Pancreas (tissue), 10 donors: Measurements from ENCODE around the gene ATP2C2. TPM values are rescaled to one million over a fixed set of nuclear protein-coding genes. Genes with fewer than 3 reads are reported as not detected.

Experiments
- ATAC-seq, 4 donors: fragments of 200-7000 bp; cut with Tn5 transposase; one replicate each; pipeline versions ENCODE4 v1.8.0 to v1.9.1; 2020; ENCODE audit warnings: mild to moderate bottlenecking in 4 of 4, moderate library complexity in 4 of 4
- DNase-seq, 6 donors: peaks; one replicate each; pipeline ENCODE4 v3.0.0-alpha.2; 2020
- FAIRE-seq: peaks from 2 replicates; lab custom pipeline; 2012; peaks lifted over from hg19 to GRCh38; lab: Jason Lieb, UNC
- H3K27ac ChIP-seq, 4 donors: fragments of 200-600 bp; sonication (generic); 1 replicate in 3 of 4; 2 replicates in 1 of 4; pipeline versions ENCODE4 v1.5.0 to v1.8.0; 2020
- H3K27me3 ChIP-seq, 4 donors: fragments of 200-600 bp; one replicate each; pipeline ENCODE4 v1.8.0; 2021
- H3K36me3 ChIP-seq, 3 donors: fragments of 200-600 bp; sonication (generic) in 1 of 3; one replicate each; pipeline versions ENCODE4 v1.5.0 to v1.8.0; 2020 to 2021
- H3K4me1 ChIP-seq, 3 donors: fragments of 200-600 bp; one replicate each; pipeline ENCODE4 v1.8.0; 2021
- H3K4me3 ChIP-seq, 4 donors: fragments of 200-600 bp; sonication (generic) in 2 of 4; one replicate each; pipeline versions ENCODE4 v1.5.0 to v1.8.0; 2020 to 2021
- H3K9me3 ChIP-seq, 4 donors: fragments of 200-600 bp; one replicate each; pipeline ENCODE4 v1.8.0; 2021
- WGBS, 2 donors: extraction: QIAGEN DNeasy Blood & Tissue Kit; methylation state at CpG; one replicate each; pipeline ENCODE4 v1.1.7; 2013; 5-methylcytosine and 5-hydroxymethylcytosine counted together
- intact Hi-C, 3 donors: fragments of 100-400 bp; cut with DNase I; formaldehyde crosslinking; loops; one replicate each; pipeline versions ENCODE4 v1.11.1 to v1.14.2; 2022
- polyA plus RNA-seq, 2 donors: library from polyadenylated mRNA; stranded (reverse); fragments of 200-250 nt; gene quantifications; one replicate each; pipeline ENCODE4 v1.2.3, GENCODE V29; 2013
- total RNA-seq, 6 donors: library from RNA; stranded (reverse); fragmentation: NEBNext Ultra II Directional in 4 of 6; extraction: Animal tissue kit (Norgen Biotek cat#: 25700) in 4 of 6; gene quantifications; one replicate each; pipeline versions ENCODE4 v1.2.1 to v1.2.4, GENCODE V29; 2021 to 2023
- TF ChIP-seq, protein P1 (sequence below), 4 donors: fragments of 200-600 bp; sonication (generic) in 3 of 4; IDR thresholded peaks; one replicate each; pipeline versions ENCODE4 v1.5.0 to v1.8.0; 2021; ENCODE audit warnings: antibody characterized with exemption in 4 of 4
- donor health status: healthy with polysubstance abuse.
- donor health status: DM: no; HTN: no; CAD: no; lungs with moderate emphysema.
- donor health status: DM: no; HTN: no; CAD: no.
- donor health status: control.
- donor health status: control.
- donor health status: Bipolar disorder and iron deficiency.
- donor health status: DM: yes; HTN: yes; CAD: no.
- donor health status: DM: no; HTN: no; CAD: no.
- donor health status: DM: no; HTN: no; CAD: no.
- donor health status: DM: yes; HTN: yes; CAD: no.

Gene ATP2C2
- total and polyA plus RNA-seq, 8 donors, result 0.47 to 6.3 (median 2.2) TPM

DNA sequence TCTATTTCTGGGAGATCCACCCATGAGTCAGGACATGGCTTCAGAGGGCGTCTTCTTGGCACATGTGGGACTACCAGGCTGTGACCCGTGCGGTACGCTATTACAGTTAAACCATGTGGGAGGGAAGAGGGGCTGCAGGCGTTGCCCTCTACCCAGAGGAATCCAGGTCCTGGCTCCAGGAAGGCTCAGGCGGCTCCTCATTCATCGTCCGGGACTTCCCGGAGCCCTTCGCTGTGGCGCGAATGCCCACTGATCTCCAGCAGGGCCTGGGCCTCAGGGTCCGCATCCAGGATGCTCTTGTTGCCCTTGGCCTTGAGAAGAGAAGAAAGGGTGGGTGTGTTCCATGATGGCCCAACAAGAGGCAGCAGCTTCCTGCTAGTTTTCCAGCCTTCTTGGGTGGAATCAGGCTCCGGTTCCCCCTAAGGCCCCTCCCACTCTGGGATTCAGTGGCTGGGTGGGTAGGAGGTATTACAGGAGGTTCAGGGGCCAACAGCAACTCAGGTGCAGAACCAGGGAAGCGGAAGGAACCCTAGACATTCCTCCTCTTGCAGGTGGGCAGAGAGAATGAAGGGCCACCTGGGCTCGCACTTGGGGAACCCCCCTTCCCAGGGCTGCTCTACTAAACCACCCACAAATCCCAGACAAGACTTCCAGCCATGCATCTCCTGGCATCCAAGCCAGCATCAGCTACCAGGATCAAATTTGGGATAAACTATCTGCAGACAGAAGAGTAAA, 111.5 kb downstream of the ATP2C2 start:
- TF ChIP-seq, protein P1, sequence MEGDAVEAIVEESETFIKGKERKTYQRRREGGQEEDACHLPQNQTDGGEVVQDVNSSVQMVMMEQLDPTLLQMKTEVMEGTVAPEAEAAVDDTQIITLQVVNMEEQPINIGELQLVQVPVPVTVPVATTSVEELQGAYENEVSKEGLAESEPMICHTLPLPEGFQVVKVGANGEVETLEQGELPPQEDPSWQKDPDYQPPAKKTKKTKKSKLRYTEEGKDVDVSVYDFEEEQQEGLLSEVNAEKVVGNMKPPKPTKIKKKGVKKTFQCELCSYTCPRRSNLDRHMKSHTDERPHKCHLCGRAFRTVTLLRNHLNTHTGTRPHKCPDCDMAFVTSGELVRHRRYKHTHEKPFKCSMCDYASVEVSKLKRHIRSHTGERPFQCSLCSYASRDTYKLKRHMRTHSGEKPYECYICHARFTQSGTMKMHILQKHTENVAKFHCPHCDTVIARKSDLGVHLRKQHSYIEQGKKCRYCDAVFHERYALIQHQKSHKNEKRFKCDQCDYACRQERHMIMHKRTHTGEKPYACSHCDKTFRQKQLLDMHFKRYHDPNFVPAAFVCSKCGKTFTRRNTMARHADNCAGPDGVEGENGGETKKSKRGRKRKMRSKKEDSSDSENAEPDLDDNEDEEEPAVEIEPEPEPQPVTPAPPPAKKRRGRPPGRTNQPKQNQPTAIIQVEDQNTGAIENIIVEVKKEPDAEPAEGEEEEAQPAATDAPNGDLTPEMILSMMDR (IDR thresholded peaks at IDR 0.05), result no peak
- intact Hi-C loops, result loop anchor here in 2 of 3 donors (5.0 to 10.0 kb wide), 2 partner anchors 195 to 203 kb away; no protein-coding TSS in a partner anchor
- no peak for FAIRE-seq
- Histone ChIP-seq H3K4me3 (no peak overlapping the region), H3K36me3 (peaks cover 0 to 7% (median 0%) of the 10 kb centered on the region in 3 donors), H3K27ac (no peak overlapping the region), H3K27me3 (no peaks in the 10 kb centered on the region), H3K9me3 (no peaks in the 10 kb centered on the region), H3K4me1 (no peaks in the 10 kb centered on the region)
- no peak for ATAC-seq
- WGBS, 2 donors, result 96 to 98% methylated on average over 16 of the region's 16 CpGs
- DNase-seq, result peak in 1 of 6 donors; percentile 38

DNA sequence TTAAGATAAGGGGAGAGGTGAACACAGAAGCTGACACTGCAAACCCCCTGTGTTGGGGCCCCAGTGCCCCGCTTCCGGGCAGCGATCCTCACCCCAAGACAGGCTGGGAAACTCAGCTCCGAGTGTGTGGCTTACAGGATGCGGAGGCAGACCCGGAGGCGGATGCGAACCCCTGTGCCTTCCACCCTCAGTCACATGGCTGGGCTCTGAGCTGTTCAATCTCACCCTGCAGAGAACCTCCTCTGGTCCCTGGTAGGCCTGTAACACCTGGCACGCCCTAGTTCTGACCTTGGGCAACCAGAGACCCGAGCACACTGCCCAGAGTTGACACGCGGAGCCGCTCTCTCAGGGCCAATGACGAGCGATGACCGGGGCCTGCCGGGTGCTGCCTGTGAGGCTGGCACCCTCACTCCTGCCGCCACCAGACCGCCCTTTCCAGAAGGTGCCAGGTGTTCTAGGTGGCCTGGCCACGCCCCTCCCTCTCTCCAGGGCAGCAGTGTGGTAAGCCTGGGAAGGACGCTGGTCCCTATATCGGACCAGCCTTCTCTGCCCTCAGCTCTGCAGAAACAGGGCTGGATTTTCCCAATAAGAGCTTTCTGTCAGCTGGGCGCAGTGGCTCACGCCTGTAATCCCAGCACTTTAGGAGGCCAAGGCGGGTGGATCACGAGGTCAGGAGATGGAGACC, 112.9 kb downstream of the ATP2C2 start:
- Histone ChIP-seq H3K36me3 (peaks cover 0 to 7% (median 0%) of the 10 kb centered on the region in 3 donors), H3K4me1 (no peaks in the 10 kb centered on the region), H3K4me3 (no peak overlapping the region), H3K9me3 (no peaks in the 10 kb centered on the region), H3K27ac (no peak overlapping the region), H3K27me3 (no peaks in the 10 kb centered on the region)
- intact Hi-C loops, result loop anchor here in 2 of 3 donors (5.0 to 10.0 kb wide), 2 partner anchors 196 to 204 kb away; no protein-coding TSS in a partner anchor
- peak in 1 of 6 donors; percentile 31 for DNase-seq
- no peak for FAIRE-seq
- ATAC-seq, result no peak
- TF ChIP-seq, protein P1 (IDR thresholded peaks at IDR 0.05), result no peak
- 88 to 91% methylated on average over 26 of the region's 26 CpGs for WGBS, 2 donors

- TF ChIP-seq, protein P1 (IDR thresholded peaks at IDR 0.05), result no peak
- DNase-seq, result peak in 1 of 6 donors; percentile 48
- Histone ChIP-seq H3K27me3 (no peaks in the 10 kb centered on the region), H3K27ac (no peak overlapping the region), H3K4me3 (no peak overlapping the region), H3K4me1 (no peaks in the 10 kb centered on the region), H3K36me3 (peaks cover 0 to 7% (median 0%) of the 10 kb centered on the region in 3 donors), H3K9me3 (no peaks in the 10 kb centered on the region)
- intact Hi-C loops, result loop anchor here in 2 of 3 donors (5.0 to 10.0 kb wide), 2 partner anchors 197 to 205 kb away; no protein-coding TSS in a partner anchor
- ATAC-seq, result no peak
- FAIRE-seq, result no peak
- WGBS, 2 donors, result 88 to 91% methylated on average over 33 of the region's 33 CpGs
These were observed 113.9 kb downstream of the ATP2C2 start for GRCh38 chr16:84482001-84482891.

DNA sequence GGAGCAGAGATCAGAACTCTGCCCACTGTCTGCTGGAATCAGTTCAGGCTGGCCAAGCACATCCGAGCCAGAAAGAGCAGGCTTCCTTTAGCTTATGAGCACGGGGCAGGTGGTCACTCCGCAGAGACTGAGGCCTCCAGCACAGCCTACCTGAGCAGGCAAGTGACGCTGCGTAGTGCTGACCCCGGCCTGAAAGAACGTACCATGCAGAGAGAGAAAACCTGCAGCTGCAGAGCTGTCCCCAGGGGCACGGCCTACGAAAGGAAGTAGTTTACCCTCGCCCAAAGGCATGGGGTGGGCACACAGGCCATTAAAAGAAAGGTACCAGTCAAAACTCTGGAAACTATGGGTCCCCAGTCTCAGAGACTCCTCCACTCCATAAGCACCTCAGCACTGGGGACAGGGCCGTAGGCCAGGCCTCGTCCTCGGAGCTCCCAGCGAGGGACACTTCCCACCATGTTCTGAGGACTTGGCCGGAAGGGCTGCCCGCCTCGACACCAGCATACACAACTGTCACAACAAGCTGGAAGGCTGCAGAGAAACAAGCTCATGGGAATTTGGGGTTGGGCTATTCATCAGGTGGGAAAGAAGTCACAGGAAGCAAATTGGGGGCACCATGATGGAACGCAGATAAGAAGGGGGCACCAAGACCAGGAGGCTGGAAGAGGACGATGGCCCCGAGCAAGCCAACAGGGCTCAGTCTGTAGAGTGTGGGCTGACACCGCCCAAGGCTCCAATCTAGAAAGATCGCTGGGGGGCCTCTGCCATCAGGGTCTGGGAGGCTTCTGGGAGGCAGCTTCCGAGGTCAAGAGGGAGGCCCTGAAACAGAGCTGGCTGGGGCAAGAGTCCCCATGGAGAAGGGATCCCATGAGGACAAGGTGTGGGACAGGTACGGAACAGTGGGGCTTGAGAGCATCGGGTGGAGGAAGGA, 114.9 kb downstream of the ATP2C2 start:
- intact Hi-C loops, result loop anchor here in 2 of 3 donors (5.0 to 10.0 kb wide), 2 partner anchors 198 to 206 kb away; no protein-coding TSS in a partner anchor
- Histone ChIP-seq H3K36me3 (peaks cover 0 to 7% (median 0%) of the 10 kb centered on the region in 3 donors), H3K4me3 (no peak overlapping the region), H3K27me3 (no peaks in the 10 kb centered on the region), H3K9me3 (no peaks in the 10 kb centered on the region), H3K27ac (no peak overlapping the region), H3K4me1 (no peaks in the 10 kb centered on the region)
- WGBS, 2 donors, result 92 to 93% methylated on average over 25 of the region's 25 CpGs
- peak in 1 of 6 donors; percentile 40 for DNase-seq
- no peak for FAIRE-seq
- TF ChIP-seq, protein P1 (IDR thresholded peaks at IDR 0.05), result no peak
- no peak for ATAC-seq
